H1 (cell line): ENCODE data around the gene TRPC1. TPM values are rescaled to one million over a fixed set of nuclear protein-coding genes. Genes with fewer than 3 reads are reported as not detected.

Experiments used
- CHD7 ChIP-seq: fragments of 300-600 bp; sonication (generic); IDR thresholded peaks from 2 replicates; pipeline ENCODE4 v1.7.1; 2012; ENCODE audit warnings: low read length, moderate library complexity, mild to moderate bottlenecking, inconsistent platforms; ENCODE audit not compliant: insufficient replicate concordance
- polyA plus RNA-seq, 7 experiments: library from polyadenylated mRNA; depleted of rRNA in 3 of 7; stranded (reverse) in 5 of 7; unstranded in 2 of 7; fragments of >200 nt in 5 of 7; fragments of 200-250 nt in 2 of 7; gene quantifications; 1 replicate in 5 of 7; 2 replicates in 1 of 7; 4 replicates in 1 of 7; pipeline versions ENCODE4 v1.2.1 to v1.2.3, GENCODE V29; 2011 to 2013; ENCODE audit warnings: missing spikeins in 2 of 7, mixed read lengths in 2 of 7
- total RNA-seq: library from RNA; stranded (reverse); fragmentation: NEBNext Ultra II Directional; extraction: Animal tissue kit (Norgen Biotek cat#: 25700); gene quantifications from 2 replicates; pipeline ENCODE4 v1.2.1, GENCODE V29; 2021

The TRPC1 gene
- total and polyA plus RNA-seq, 2 of the 8 experiments (the other 6 are each of a cell fraction or from before 2014, with no cell fraction given): 22.6 to 23.1 TPM

GRCh38 chr3:142706321-142707127, 17.3 kb upstream of the TRPC1 start (continued):
- no peak for TF ChIP-seq CHD7
